NCI-H345 treated with DMSO at 0.1 percent for 48 hours (cell line): ENCODE data around the gene DNAJB8.

ENCODE experiments used
- DNase-seq: peaks from one replicate; lab custom pipeline; 2025; ENCODE audit not compliant: unreplicated experiment; lab: John Stamatoyannopoulos, UW

The DNAJB8 gene

GRCh38 chr3:128448491-128448890 lies 18.2 kb downstream of the DNAJB8 start:
- no peak for DNase-seq

- no peak for DNase-seq
Measured at GRCh38 chr3:128447561-128448013, 19.1 kb downstream of the DNAJB8 start.

DNA sequence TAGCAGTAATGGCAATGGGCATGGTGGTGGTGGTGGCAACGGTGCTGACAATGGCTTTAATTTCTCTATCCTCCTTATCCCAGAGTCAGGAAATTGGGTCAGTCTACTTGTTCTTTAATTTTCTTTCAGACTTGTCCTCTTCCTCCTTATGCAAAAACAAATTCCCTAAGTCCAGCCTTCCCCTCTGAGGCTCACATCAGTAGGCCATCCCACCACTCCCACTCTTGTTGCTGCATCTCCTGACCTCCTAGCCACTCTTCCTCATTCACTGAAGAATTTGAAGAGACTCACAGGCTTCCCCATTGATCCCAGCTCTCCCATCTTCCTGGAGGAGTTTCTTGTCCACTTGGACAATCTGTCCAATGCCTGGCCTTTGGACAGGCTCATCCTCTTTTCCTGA lies 19.9 kb downstream of the DNAJB8 start:
- no peak for DNase-seq

DNA sequence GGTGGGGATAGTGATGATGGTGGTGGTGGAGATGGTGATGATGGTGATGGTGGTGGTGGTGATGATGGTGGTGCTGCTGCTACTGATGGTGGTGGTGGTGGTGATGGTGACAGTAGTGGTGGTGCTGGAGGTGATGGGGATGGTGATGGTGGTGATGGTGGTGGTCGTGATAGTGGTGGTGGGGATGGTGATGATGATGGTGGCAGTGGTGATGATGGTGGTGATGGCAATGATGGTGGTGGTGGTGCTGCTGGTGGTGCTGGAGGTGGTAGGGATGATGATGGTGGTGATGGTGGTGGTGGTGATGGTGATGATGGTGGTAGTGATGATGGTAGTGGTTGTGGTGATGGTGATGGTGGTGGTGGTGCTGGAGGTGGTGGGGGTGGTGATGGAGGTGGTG lies 21.3 kb downstream of the DNAJB8 start:
- no peak for DNase-seq

GRCh38 chr3:128443771-128444170 lies 22.9 kb downstream of the DNAJB8 start:
- DNase-seq, result no peak

DNA sequence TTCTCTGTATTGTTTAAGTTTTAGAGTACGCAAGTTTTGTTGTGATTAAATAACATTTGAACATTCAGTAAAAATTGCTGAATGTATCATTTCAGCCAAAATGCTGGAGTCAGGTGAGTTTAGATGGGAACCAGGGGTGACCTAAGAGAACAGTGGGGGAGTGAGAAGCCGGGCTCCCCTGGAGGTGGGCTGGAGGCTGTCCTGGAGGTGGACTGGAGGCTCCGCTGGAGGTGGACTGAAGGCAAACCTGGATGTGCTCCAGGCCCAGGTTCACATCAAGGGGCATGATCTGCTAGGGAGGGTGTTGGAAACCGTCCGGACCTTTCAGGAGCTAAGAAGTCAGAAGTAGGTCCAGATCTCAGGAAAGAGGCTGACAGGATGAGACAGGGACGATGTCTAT lies 23.7 kb downstream of the DNAJB8 start:
- DNase-seq, result no peak

- DNase-seq, result no peak
Measured at GRCh38 chr3:128442070-128442469, 24.6 kb downstream of the DNAJB8 start.

DNA sequence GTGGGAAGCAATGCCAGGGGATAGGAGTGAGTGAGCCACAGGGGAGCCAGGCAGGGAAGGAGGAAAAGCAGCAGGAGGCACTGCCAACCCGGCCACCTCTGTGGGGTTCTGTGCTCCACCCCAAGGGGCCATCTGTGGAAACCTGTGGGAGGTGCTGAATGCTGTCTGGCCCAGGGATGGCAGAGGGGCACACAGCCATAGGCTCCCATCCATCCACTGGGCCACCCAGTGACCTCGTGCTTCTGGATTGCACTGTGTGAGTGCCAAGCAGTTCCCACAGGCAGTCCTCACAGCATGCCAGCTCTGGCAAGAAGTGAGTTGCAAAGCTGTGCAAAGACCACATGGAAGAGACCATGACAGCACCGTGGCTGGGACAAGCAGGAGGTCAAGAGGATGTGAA lies 27.5 kb downstream of the DNAJB8 start:
- DNase-seq, result no peak

DNA sequence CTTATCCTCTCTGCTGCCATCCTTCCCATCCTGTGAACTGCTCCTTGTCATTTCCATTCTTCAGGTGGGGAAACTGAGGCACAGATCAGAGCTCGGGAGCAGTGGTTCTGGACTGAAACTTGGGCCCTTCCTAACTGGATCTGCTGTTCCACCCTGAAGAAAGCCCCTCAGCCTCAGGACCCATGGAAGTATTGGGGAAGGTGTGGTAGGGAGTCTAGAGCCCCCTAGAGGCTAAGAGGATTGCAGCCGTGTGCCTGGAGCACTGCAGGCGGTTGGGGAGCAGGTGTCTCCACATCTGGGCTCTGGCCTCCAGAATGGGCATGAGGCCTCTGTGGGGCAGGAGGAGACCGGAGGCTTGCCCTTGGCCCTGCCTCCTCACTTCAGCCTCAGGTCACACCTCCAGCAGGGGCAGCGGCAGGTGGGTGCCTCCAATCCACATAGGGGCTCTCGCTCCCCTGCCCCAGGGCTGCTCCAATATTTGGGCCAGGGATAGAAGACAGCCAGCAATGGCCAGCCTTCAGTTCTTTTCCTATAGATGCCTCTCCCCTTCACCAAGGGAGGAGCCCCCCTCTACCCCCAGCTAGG lies 28.1 kb downstream of the DNAJB8 start:
- DNase-seq, result no peak

DNA sequence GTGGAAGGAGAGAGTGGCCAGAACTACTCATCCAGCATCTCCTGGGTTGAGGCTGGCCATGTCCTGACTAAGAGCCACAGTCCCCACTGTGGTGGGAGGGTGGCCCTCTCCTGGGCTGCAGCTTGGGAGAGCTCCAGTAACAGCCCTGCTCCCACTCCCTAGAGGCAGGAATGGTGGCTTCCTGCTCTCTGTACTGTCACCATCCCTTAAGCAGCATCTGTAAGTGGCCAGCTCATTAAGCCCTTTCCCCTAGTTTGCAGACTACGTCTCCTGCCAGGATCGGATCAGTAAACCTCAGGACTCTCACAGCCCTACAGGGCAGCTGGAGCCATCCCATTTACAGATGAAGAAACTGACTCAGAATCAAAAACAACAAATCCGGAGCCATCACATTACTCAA lies 30.5 kb downstream of the DNAJB8 start:
- DNase-seq, result no peak

DNA sequence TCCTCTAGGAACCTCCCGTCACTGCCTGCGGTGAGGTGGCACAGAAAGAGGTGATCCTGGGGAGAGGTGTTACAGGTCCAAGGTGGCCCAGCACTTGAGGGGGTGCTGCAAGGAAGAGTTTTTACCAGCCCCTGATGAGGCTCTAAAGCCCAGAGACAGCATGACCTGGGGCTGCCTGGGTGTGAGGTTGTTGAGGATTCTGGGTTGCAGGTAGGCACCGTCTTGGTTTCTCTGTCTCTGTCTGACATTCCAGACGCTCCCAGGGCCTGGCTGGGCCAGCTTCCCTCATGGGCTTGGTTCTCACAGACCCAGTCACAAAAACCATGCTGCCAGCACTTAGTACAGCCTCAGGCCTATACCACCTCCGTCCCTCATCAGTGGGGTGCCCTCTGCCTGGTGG lies 31.1 kb downstream of the DNAJB8 start:
- DNase-seq, result no peak

GRCh38 chr3:128435058-128435457 lies 31.6 kb downstream of the DNAJB8 start:
- DNase-seq, result no peak

GRCh38 chr3:128434524-128434923 lies 32.2 kb downstream of the DNAJB8 start:
- no peak for DNase-seq

- DNase-seq, result no peak
Measured at GRCh38 chr3:128433837-128434165, 32.9 kb downstream of the DNAJB8 start.

DNA sequence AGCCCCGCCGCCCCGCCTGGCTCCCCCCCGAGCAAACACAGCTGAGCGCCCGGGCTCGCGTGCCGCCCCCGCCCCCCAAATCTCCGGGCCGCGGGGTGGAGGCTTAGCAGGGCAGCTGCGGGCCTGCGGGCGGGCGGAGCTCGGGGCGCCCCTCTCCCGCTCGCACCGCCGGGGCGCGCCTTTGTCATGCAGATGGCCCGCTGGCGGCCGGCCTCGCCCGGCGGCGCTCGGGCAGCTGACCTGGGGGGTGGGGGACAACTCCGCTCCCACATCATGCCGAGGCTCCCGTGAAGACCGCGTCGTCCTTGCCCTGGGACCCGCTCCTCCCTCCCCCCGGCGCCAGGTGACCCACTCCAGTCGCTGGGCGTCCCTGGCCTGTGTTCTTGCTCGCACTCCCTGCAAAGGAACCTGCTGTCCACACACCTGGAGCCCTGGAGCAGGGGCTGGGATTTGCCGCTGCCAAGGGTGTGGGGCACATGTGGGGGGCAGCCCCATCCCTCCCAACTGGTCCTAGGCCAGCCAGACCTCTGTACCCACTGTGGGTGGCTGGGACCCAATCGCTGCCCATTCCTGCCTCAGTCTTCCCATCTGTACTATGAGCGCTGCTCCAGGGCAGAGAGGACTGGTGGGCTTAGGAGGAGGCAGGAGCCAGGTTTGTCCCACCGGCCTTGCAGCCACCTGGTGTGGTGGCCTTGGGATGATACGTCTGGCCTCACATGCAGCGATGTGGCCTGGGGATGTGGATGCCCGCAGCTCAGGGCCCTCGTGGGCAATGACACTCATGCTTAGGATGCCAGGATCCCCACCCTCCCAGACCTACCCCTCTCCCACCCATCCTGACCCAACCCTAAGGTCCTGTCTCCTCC lies 33.5 kb downstream of the DNAJB8 start:
- no peak for DNase-seq

DNA sequence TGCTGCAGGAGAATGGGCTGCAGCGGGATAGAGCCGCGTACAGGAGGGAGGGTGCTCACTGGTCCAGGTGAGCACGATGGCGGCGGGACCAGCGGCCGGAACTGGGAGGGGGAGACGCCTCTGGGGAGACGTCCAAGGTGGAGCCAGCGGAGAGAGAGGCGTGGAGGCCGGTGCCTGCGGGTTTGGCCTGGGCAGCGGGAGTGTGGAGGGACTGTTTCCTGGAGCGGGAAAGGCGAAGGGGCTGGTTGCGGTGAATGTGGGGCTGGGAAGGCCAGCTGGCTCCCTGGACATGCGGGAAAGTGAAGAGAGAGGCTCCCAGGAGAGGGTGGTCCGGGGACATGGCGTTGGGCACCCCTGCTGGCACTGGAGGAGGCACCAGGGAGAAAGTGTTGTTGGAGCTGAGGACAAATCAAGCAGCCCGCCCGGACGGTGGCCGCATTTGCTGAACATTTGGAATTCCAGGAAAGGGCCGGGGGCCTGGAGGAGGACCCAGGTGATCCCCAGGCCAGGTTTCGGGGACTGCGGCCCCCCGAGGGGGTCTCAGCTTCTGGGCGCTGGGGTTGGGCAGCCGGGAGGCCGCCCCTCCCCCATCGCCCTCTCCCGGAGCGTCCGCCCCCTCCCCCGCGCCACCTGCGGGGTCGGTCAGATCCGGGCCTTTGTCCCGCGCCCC lies 34.3 kb downstream of the DNAJB8 start:
- DNase-seq, result no peak

DNA sequence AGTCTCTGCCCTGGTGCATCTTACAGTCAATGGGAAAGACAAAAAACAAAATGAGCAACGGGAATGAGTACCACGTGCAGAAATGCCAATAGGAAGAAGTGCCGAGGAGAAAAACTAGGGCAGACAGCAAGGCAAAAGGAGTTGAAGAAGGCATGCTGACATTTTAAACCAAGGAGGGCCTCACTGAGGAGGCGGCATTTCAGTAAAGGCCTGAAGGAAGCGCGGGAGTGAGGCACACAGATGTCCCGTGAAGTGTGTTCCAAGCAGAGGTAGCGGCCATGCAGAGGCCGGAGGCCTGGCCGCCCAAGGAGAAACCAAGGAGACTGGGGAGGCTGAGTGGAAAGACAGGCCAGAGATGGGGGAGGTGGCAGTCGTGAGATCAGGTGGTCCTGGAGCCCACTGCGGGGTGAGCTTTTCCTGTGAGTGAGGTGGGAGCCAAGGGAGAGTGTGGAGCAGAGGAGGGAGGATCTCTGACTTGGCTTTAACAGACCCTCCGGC lies 34.8 kb downstream of the DNAJB8 start:
- no peak for DNase-seq

- DNase-seq, result no peak
Measured at GRCh38 chr3:128430731-128431130, 36.0 kb downstream of the DNAJB8 start.

DNA sequence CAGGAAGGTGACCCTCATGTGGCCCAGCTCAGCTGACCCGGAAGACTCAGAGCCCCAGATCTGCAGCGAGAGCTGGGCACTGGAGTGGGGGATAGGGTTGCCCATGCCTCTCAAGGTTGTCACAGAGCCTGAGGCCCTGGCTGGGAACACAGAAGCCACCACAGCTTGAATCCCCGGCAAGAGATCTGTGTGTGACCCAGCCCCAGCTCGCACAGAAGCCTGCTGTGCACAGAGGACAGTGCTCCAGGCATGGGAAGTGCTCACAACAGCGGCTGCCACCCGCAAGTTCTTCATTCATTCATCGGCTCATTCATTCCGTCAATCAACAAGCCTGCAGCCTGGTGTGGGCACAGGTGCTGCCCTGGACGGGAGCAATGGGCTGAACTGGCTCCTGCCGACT lies 36.4 kb downstream of the DNAJB8 start:
- DNase-seq, result no peak

DNA sequence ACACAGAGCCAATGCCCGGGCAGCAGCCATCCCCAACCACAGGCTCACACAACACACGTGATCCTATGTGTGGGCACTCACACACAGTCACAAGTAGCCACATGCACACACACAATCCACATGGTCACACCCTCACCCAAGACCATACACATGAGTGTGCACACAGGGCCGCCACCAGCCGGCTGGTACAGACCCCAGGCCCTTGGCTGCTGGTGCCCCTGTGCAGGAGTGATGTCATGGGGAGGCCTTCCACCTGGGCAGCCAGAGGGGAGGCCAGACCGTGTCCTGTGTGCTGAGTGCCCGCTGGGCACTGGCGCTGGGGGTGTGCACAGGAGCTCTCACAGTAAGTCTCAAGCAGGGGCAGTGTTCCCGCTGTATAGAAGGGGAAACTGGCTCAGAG lies 36.9 kb downstream of the DNAJB8 start:
- no peak for DNase-seq

- no peak for DNase-seq
Measured at GRCh38 chr3:128429275-128429674, 37.4 kb downstream of the DNAJB8 start.
